Measurements from ENCODE around the gene SLC25A25.

SLC25A25 gene

GRCh38 chr9:128073253-128073886, 5.3 kb downstream of the SLC25A25 start:
- DNase-seq, result no peak

GRCh38 chr9:128077847-128078503, 9.9 kb downstream of the SLC25A25 start:
- no peak for DNase-seq

GRCh38 chr9:128078504-128079434, 10.7 kb downstream of the SLC25A25 start:
- no peak for DNase-seq

DNA sequence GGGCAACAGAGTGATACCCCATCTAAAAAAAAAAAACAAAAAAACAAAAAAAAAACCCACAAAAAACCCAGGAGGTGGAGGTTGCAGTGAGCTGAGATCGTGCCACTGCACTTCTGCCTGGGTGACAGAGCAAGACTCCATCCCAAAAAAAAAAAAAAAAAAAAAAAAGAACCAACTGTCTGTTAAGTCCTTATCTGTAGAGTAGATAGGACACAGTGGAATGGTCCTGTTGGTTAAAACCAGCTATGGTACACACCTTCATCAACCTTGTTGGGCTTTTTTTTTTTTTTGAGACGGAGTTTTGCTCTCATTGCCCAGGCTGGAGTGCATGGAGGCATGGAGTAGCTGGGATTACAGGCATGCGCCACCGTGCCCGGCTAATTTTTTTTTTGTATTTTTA, 12.2 kb downstream of the SLC25A25 start:
- no peak for DNase-seq

- peak; percentile 88 for DNase-seq
These were observed 13.0 kb downstream of the SLC25A25 start for GRCh38 chr9:128081056-128081455.

GRCh38 chr9:128082151-128082550, 14.1 kb downstream of the SLC25A25 start:
- DNase-seq, result no peak

GRCh38 chr9:128084746-128085145, 16.7 kb downstream of the SLC25A25 start:
- DNase-seq, result no peak

GRCh38 chr9:128085943-128086342, 17.9 kb downstream of the SLC25A25 start:
- no peak for DNase-seq

- no peak for DNase-seq
These were observed 19.2 kb downstream of the SLC25A25 start for GRCh38 chr9:128087262-128087661.

GRCh38 chr9:128088253-128088945, 20.4 kb downstream of the SLC25A25 start:
- no peak for DNase-seq

DNA sequence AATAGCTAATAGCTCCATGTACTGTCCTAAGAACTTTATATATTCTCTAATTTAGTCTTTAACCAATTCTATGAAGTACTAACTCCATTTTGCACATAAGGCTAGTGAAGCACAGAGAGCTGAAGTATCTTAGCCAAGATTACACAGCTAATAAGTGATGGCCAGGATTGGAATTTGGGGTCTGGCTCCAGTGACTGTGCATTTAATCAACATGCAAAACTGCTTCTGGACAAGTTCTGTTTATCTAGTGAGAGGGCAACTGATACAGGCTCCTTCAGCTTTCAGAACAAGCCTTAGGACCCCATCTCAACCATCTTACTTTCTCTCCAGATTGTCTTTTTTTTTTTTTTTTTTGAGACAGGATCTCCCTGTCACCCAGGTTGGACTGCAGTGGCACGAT, 21.3 kb downstream of the SLC25A25 start:
- no peak for DNase-seq

DNA sequence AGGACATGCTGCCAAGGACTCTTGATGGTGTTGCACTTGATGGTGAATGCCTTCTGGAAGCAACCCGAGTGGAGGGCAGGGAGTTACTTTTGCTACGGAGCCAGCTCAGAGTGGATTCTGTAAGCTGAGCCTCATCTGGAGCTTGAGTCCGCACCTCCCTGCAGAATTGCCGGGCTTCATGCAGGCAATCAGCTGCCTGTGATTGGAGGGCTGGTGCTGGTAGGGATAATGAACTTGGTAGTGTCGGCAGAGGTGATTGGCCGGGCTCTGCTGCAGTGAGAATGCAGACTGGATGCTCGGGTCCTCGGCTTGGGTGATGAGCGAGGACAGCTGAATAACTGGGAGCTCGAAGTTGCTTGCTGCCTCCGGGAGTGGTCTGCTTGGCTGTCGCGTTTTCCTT, 23.1 kb downstream of the SLC25A25 start:
- DNase-seq, result peak; percentile 80

DNA sequence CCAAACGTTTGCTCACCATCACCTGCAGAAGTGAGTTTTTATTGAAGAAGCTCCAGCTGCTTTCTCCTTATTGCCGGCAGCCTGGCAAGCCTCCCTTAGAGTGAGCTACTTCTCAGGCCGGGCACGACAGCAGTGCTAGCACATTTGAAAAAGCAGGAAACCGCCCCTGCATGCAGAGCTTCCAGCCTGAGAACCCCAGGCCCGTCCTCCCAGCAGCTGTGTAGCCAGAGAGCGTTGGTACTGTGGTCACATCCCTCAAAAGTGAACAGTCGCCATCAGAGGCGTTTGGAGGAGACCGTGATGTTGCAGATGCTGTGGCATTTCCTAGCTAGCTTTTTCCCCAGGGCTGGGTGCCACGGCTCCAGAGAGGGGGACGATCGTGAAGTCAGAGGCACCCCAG, 23.5 kb downstream of the SLC25A25 start:
- DNase-seq, result no peak

GRCh38 chr9:128092199-128092977, 24.4 kb downstream of the SLC25A25 start:
- DNase-seq, result no peak

- DNase-seq, result no peak
These were observed 25.0 kb downstream of the SLC25A25 start for GRCh38 chr9:128093011-128093410.

DNA sequence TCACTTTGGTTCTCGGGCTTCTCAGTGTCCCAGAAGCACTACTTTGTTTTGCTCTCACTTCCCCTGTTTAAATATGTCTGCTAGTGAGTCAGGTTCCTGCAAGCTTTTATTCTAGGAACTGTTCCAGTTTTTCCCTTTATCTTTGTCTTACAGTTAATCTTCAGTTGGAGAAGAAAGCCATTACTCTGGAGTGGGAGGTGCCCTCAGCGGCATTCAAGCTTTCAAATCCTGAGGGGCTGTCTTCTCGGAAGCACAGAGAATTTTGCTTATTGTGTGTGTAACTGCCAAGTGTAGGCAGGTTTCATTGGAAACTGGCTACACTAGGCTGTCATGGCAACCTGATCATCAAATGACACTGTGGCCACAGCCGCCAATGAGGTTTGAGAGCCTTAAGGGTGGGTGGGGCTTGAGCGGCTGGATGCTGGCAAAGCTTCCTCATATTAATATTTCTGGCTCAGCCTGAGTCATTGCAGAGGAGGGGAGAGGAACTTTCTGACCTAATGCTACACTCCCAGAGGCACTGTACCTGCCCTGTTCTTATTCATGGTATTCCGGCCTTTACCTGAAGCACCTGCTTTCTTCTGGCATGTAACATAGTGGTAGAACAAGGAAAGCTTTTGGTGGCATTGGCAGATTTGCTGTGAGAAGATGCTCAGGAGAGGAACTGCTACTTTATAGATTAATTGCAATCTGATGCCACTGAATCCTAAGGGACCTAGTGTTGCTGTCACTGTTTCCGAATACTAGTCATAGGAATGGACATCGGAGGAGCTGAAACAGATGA, 26.3 kb downstream of the SLC25A25 start:
- DNase-seq, result peak; percentile 97

DNA sequence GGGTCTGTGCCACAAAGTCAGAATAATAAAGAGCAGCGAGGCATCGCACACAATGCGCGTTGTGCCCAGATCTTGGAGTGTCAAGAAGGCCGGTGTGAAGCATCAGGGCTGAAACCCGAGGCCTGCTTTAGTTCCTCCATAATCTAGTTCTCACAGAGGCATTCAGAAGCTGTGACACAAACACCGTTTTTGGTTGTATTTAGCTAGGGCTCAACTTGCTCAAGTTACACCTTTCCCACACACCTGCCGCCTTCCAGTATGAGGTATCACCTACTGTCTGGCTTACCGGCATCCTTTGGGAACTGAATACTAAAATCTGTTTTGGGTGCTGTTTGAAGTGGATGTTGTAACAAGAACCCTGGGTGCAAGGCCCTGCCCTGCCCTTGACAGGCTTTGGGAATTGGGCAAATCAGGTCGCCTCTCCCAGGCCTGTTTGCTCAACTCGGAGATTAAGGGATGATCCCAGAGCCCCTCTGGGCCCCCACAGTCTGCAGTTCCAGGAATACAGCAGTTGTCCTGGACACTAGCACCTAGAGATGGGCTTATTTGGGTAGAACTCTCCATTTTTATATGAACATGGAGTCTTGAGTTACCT, 27.0 kb downstream of the SLC25A25 start:
- DNase-seq, result no peak

DNA sequence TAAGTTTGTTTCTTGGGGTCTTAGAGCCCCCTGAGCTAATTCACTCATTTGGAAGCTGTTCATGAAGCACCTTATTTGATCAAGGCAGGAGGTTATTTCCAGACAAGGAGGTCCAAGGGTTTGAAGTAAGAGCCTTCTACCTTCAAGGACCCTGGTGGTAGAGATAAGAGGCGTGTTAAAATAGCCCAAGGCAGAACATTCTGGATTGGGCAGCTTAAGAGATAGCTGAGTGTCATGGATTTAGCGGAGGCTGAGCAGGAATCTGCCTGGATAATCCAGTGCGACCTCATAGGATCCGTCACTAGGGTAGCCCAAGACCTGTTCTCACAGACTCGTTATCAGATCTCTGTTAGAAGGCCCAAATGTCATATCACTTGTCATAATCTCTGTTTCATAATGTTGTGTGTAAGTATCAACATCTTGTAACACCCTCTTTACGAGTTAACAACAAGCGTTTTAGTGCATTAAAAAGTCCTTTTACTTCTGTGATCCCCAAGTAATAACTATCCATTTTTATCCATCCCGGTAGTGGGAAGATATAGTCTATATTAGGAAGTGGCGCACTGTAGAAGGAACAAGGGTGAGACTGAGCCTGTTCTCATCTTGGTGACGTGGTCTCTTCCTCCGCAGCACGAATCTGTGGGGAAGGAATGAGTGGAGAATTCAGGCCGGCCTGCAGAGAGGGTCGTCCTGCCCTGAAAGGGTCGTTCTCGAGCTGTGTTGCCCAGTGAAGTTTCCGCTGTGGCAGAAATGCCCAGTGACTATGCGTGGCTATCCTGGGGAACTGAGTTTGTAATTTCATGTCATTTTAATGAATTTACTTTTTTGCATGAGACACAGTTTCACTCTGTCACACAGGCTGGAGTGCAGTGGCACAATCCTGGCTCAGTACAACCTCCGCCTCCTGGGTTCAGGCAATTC, 28.8 kb downstream of the SLC25A25 start:
- DNase-seq, result no peak

DNA sequence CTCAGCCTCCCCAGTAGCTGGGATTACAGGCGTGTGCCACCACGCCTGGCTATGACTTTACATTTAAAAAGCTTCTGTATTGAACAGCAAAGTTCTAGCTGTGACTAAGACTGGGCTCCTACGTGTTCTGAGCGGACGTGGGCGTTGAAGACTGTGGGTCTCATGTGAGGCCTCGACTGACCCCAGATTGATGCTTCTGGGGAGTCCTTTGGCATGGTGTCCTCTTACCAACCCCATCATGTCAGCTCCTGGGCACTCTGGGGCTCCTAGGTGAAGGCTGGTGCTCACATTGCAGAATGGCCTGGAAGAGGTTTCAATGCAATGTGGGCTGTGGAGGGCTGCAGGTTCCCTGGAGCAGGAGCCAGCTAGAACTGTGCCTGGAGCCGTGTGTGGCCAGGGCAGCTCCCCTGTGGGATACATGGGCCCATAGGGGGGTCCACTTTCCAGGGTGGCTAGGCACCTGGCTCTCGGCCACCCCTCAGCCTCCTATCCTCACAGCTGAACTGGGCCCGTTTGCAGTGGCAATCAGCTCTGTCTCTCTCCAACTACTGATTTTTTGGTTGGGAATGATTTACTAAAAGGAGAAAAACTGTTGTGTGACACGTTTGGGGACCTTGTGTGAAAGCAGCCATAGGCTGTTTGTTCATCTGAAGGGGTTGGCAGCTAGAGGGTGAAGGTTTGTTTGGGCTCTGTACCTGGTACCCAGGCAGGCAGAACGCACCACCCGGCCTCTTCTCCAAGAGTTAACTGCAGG, 29.7 kb downstream of the SLC25A25 start:
- DNase-seq, result no peak

Data from fibroblast of skin of scalp (primary cell).